Retinal pigment epithelial cell (primary cell): ENCODE data around the gene HSPA12A.

Experiments
- DNase-seq: peaks from one replicate; pipeline ENCODE4 v3.0.0-alpha.2; 2010; ENCODE audit warnings: low read depth
- H3K4me3 ChIP-seq: 2 replicates; pipeline ENCODE4 v1.5.1; 2011; ENCODE audit warnings: mild to moderate bottlenecking, low read length, control low read depth, moderate library complexity
- CTCF ChIP-seq: conservative IDR thresholded peaks from 2 replicates; pipeline ENCODE4 v1.5.1; 2011; ENCODE audit warnings: low read depth, low read length, control low read depth, inconsistent platforms

The HSPA12A gene

GRCh38 chr10:116668018-116668417, 74.3 kb downstream of the HSPA12A start:
- no peak for DNase-seq
- no peak for TF ChIP-seq CTCF

GRCh38 chr10:116667484-116667883, 74.9 kb downstream of the HSPA12A start:
- TF ChIP-seq CTCF = no peak
- no peak overlapping the region for H3K4me3 ChIP-seq
- no peak for DNase-seq

More at GRCh38 chr10:116668018-116668417, 74.3 kb downstream of the HSPA12A start:
- no peak overlapping the region for H3K4me3 ChIP-seq

- no peak for TF ChIP-seq CTCF
- no peak overlapping the region for H3K4me3 ChIP-seq
- DNase-seq = no peak
Observed at GRCh38 chr10:116665541-116666125, 76.7 kb downstream of the HSPA12A start.

- no peak overlapping the region for H3K4me3 ChIP-seq
- DNase-seq = no peak
- no peak for TF ChIP-seq CTCF
Observed at GRCh38 chr10:116664631-116665030, 77.7 kb downstream of the HSPA12A start.

GRCh38 chr10:116663342-116663741, 79.0 kb downstream of the HSPA12A start:
- no peak overlapping the region for H3K4me3 ChIP-seq
- no peak for DNase-seq
- TF ChIP-seq CTCF = no peak

- no peak for DNase-seq
- TF ChIP-seq CTCF = no peak
- no peak overlapping the region for H3K4me3 ChIP-seq
Observed at GRCh38 chr10:116660860-116661259, 81.5 kb downstream of the HSPA12A start.

- TF ChIP-seq CTCF = no peak
- DNase-seq = no peak
- no peak overlapping the region for H3K4me3 ChIP-seq
Observed at GRCh38 chr10:116659049-116659670, 83.2 kb downstream of the HSPA12A start.
